Measurements from ENCODE around the gene LIN52. TPM values are rescaled to one million over a fixed set of nuclear protein-coding genes. Genes with fewer than 3 reads are reported as not detected.
A peak's percentile ranks its signal among the peaks of the same experiment; 100 is the strongest.

Gene LIN52
- total and polyA plus RNA-seq, 4 donors: 3.8 to 9.9 (median 5.3) TPM

DNA sequence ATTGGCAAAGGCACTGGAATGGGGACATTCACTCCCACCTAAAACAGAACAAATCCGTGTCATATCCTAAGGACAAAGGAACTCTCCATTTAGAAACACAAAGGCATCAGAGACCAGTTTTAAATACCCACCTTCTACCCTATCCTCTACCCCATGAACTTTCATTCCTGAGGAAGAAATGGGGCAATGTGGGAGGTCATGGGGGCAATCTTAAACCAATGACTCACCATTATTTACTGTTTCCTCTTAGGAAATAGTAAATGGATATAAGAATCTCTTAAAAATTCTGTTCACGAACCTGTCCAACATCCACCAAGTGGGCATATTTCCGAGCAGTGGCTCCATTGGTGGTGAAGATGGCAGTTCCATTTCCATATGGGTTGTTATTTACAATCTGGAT, 19.9 kb upstream of the LIN52 start (continued):
- TF ChIP-seq, protein P1, sequence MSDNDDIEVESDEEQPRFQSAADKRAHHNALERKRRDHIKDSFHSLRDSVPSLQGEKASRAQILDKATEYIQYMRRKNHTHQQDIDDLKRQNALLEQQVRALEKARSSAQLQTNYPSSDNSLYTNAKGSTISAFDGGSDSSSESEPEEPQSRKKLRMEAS (IDR thresholded peaks at IDR 0.05): no peak

DNA sequence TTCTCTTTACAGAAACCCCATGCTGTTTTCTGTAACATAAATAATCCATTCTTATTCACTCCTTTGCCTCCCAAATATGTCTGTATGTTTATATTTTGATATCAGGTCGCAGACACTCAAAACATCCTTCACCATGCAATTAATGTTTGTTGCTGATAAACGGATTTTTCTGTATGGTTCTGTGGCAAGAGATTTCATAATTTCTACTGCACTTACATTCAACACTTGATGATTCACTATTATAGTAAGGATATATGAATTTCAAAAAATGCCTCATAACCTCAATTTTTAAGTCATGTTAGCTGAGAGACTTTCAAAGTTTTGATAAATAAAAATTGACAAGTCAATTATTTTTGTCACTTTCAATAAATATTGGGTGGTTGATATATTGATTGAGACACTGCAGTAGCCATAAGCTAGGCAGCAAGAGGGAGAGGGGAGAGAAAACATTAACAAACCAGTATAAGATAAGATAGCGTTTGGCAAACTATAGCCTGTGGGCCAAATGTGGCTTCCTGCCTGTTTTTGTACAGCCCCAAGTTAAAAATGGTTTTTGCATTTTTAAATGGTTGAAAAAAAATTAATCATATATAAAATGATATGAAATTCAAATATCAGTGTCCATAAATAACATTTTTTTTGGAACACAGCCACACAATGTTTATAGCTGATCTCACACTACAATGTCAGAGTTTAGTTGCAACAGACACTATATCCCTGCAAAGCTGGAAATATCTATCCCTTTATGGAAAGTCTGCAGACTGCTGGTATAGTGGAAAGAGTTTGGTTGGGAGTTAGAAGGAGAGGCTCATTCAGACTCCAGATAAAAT, 18.8 kb upstream of the LIN52 start:
- no peak overlapping the region for H3K27ac ChIP-seq (ENCODE audit: low read depth in 1 of 2, low read length in 2 of 2)
- 66% methylated on average over 3 of the region's 3 CpGs for WGBS
- H3K9me3 ChIP-seq (ENCODE audit: control insufficient read depth in 4 of 4, low read length in 3 of 4): no peaks in the 10 kb centered on the region
- TF ChIP-seq, protein P2, sequence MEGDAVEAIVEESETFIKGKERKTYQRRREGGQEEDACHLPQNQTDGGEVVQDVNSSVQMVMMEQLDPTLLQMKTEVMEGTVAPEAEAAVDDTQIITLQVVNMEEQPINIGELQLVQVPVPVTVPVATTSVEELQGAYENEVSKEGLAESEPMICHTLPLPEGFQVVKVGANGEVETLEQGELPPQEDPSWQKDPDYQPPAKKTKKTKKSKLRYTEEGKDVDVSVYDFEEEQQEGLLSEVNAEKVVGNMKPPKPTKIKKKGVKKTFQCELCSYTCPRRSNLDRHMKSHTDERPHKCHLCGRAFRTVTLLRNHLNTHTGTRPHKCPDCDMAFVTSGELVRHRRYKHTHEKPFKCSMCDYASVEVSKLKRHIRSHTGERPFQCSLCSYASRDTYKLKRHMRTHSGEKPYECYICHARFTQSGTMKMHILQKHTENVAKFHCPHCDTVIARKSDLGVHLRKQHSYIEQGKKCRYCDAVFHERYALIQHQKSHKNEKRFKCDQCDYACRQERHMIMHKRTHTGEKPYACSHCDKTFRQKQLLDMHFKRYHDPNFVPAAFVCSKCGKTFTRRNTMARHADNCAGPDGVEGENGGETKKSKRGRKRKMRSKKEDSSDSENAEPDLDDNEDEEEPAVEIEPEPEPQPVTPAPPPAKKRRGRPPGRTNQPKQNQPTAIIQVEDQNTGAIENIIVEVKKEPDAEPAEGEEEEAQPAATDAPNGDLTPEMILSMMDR (IDR thresholded peaks at IDR 0.05; ENCODE audit: low read depth, low read length, missing input control): no peak
- TF ChIP-seq FOXA1 (IDR thresholded peaks at IDR 0.05) (no peak), RXRA (IDR thresholded peaks at IDR 0.05) (no peak), NR2F2 (IDR thresholded peaks at IDR 0.05) (no peak), YY1 (IDR thresholded peaks at IDR 0.05) (no peak), HNF4A (conservative IDR thresholded peaks at IDR 0.05) (no peak), FOXA2 (IDR thresholded peaks at IDR 0.05) (no peak)
- no peak overlapping the region for H3K4me3 ChIP-seq (ENCODE audit: low read depth in 1 of 3, low read length in 3 of 3)
- H3K9ac ChIP-seq (ENCODE audit: low read depth in 1 of 2, low read length in 2 of 2): no peak overlapping the region
- no peak for DNase-seq (ENCODE audit: low spot score)
- H3K4me1 ChIP-seq (ENCODE audit: control insufficient read depth in 4 of 4, insufficient read depth in 4 of 4, low read length in 3 of 4): peaks cover 0 to 5% (median 3%) of the 10 kb centered on the region in 4 donors
- peaks cover 4 to 61% (median 48%) of the 10 kb centered on the region in 4 donors for H3K36me3 ChIP-seq (ENCODE audit: control insufficient read depth in 4 of 4, insufficient read depth in 3 of 4, low read depth in 1 of 4, low read length in 3 of 4)
- H3K27me3 ChIP-seq (ENCODE audit: control insufficient read depth in 4 of 4, insufficient read depth in 4 of 4, low read length in 3 of 4): no peaks in the 10 kb centered on the region

DNA sequence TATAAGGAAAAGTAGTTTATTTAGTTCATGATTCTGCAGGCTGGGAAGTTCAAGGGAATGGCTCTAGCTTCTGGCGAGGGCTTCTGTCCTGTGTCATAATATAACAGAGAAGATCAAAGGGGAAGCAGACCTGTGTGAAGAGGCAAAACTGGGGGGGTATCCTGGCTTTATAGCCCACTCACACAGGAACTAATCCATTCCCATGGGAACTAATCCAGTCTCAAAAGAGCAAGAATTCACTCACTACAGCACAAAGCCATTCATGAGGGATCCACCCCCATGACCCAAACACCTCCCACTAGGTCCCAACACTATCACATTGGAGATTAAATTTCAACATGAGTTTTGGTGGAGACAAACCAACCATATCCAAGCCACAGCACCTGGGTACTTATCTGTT, 7.4 kb upstream of the LIN52 start:
- H3K9me3 ChIP-seq (ENCODE audit: control insufficient read depth in 4 of 4, low read length in 3 of 4): no peaks in the 10 kb centered on the region
- H3K27ac ChIP-seq (ENCODE audit: low read depth in 1 of 2, low read length in 2 of 2): no peak overlapping the region
- H3K9ac ChIP-seq (ENCODE audit: low read depth in 1 of 2, low read length in 2 of 2): no peak overlapping the region
- no peak for DNase-seq (ENCODE audit: low spot score)
- WGBS: 89% methylated on average over 1 of the region's 1 CpG
- H3K27me3 ChIP-seq (ENCODE audit: control insufficient read depth in 4 of 4, insufficient read depth in 4 of 4, low read length in 3 of 4): no peaks in the 10 kb centered on the region
- no peak overlapping the region for H3K4me3 ChIP-seq (ENCODE audit: low read depth in 1 of 3, low read length in 3 of 3)
- H3K4me1 ChIP-seq (ENCODE audit: control insufficient read depth in 4 of 4, insufficient read depth in 4 of 4, low read length in 3 of 4): peaks cover 3 to 19% (median 17%) of the 10 kb centered on the region in 4 donors
- peaks cover 0 to 17% (median 10%) of the 10 kb centered on the region in 4 donors for H3K36me3 ChIP-seq (ENCODE audit: control insufficient read depth in 4 of 4, insufficient read depth in 3 of 4, low read depth in 1 of 4, low read length in 3 of 4)
- no peak for TF ChIP-seq RXRA (IDR thresholded peaks at IDR 0.05)
- no peak for TF ChIP-seq EGR1 (IDR thresholded peaks at IDR 0.05; ENCODE audit: low read depth in 2 of 2)

DNA sequence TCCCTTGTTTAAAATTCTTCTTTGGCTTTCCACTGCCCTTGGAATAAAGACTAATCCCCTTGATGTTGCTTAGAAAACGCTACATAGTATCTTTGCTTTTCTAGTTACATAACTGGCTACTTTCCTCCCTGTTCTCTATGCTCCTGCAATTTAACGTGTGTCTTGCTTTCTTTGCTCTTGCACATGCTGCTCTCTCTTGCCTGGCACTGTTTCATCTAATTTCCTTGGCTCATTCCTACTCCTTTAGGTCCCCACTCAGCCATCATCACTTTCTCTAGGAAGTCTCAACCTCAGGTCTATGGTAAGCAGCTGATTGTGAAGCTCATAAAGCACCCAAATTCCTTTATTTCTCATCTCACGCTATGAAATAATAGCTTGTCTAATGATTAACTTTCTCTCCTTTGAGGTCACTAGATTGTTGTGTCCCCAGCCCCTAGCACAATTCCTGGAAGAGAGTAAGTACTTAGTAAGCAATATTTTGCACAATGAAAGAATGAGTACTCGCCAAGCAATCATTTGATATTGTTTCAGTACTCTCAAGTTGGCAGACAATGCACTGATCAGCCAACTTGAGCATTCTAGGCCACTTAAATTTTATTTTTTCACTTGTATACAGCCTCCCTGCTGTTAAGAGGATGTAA, 3.8 kb upstream of the LIN52 start:
- WGBS: 30% methylated on average over 4 of the region's 4 CpGs
- peak overlapping the region; percentile 33 to 57 for H3K27ac ChIP-seq (ENCODE audit: low read depth in 1 of 2, low read length in 2 of 2)
- no peak overlapping the region for H3K4me3 ChIP-seq (ENCODE audit: low read depth in 1 of 3, low read length in 3 of 3)

More for the DNA sequence above, 3.8 kb upstream of the LIN52 start:
- Histone ChIP-seq H3K9ac (ENCODE audit: low read depth in 1 of 2, low read length in 2 of 2) (no peak overlapping the region), H3K36me3 (ENCODE audit: control insufficient read depth in 4 of 4, insufficient read depth in 3 of 4, low read depth in 1 of 4, low read length in 3 of 4) (no peaks in the 10 kb centered on the region), H3K9me3 (ENCODE audit: control insufficient read depth in 4 of 4, low read length in 3 of 4) (no peaks in the 10 kb centered on the region), H3K27me3 (ENCODE audit: control insufficient read depth in 4 of 4, insufficient read depth in 4 of 4, low read length in 3 of 4) (no peaks in the 10 kb centered on the region), H3K4me1 (ENCODE audit: control insufficient read depth in 4 of 4, insufficient read depth in 4 of 4, low read length in 3 of 4) (peaks cover 3 to 43% (median 26%) of the 10 kb centered on the region in 4 donors)
- TF ChIP-seq EGR1 (IDR thresholded peaks at IDR 0.05; ENCODE audit: low read depth in 2 of 2) (no peak), SP1 (IDR thresholded peaks at IDR 0.05) (peak; percentile 50), RXRA (IDR thresholded peaks at IDR 0.05) (peak in 1 of 2 donors; percentile 21)
- no peak for DNase-seq (ENCODE audit: low spot score)

All from liver (tissue), 9 donors.